Activated naive CD8-positive, alpha-beta T cell treated with anti-CD3 and anti-CD28 coated beads, Interleukin-2, amount 50 U/mL, for 24 hours (primary cell): Measurements from ENCODE around the gene WFS1.

Experiments used
- ATAC-seq: fragments of 150-1000 bp; cut with Tn5 transposase; one replicate; pipeline ENCODE4 v1.10.0; 2021
- DNase-seq: peaks from one replicate; pipeline ENCODE4 v3.0.0; 2021
- H3K27ac Mint-ChIP-seq: one replicate; pipeline ENCODE4 v1.8.0; 2021; ENCODE audit warnings: mild to moderate bottlenecking, mixed read lengths
- H3K27me3 Mint-ChIP-seq: one replicate; pipeline ENCODE4 v1.8.0; 2021; ENCODE audit warnings: mixed read lengths
- H3K36me3 Mint-ChIP-seq: one replicate; pipeline ENCODE4 v1.8.0; 2021; ENCODE audit warnings: low read depth, mixed read lengths
- H3K4me1 Mint-ChIP-seq: one replicate; pipeline ENCODE4 v1.8.0; 2021; ENCODE audit warnings: mixed read lengths
- H3K4me3 Mint-ChIP-seq: one replicate; pipeline ENCODE4 v1.8.0; 2021; ENCODE audit warnings: mild to moderate bottlenecking, moderate library complexity, mixed read lengths
- H3K9me3 Mint-ChIP-seq: one replicate; pipeline ENCODE4 v1.8.0; 2021; ENCODE audit warnings: mixed read lengths

Gene WFS1

DNA sequence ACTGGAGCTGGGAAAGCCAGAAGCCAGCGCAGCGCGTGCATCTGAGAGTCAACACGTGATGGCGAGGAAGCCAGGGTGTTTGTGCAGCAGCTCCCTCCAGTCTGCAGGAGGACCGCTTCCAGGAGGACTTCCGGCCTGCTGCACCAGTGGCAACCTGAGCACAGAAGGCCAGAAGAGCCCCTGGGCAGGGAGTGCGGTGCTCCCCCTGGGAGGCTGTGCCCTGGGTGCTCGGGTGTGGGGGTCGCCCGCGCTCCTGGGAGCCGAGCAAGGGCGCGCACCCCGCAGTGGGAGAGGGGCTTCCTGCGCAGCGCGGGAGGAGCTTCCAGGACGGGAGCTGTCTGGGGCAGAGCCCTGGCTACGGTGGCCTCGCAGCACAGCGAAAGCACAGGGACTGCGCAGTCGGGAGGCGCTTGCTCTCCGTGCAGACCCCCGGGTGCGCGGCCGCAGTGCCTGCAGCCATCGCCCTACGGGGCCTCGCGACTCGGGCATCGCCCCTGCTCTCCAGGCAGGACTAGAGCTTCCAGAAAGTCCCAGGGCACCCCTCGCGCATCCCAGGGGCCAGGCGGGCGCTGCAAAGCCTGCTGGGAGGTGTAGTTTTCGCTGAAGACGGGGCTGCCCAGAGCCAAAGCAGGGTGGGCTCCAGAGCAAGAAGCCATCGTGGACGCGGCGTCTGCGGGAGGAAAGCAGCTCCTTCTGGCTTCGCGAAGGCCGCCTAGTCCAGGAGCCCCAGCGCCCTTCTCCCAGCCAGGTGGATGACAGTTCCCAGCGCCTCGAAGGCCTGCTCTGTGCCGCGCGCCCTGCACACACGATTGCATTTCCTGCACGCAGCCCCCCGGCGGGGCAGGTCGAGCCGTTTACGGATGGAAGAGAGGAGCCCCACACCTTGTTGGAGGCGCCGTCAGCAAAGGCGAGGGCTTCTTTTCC, 24.1 kb upstream of the WFS1 start:
- DNase-seq (no peak), ATAC-seq (no peak)
- H3K9me3 Mint-ChIP-seq, result peaks cover 13% of the 10 kb centered on the region
- H3K4me1 Mint-ChIP-seq, result no peaks in the 10 kb centered on the region
- no peak overlapping the region for H3K4me3 Mint-ChIP-seq
- H3K27me3 Mint-ChIP-seq, result peaks cover 49% of the 10 kb centered on the region
- peaks cover 9% of the 10 kb centered on the region for H3K36me3 Mint-ChIP-seq
- no peak overlapping the region for H3K27ac Mint-ChIP-seq

DNA sequence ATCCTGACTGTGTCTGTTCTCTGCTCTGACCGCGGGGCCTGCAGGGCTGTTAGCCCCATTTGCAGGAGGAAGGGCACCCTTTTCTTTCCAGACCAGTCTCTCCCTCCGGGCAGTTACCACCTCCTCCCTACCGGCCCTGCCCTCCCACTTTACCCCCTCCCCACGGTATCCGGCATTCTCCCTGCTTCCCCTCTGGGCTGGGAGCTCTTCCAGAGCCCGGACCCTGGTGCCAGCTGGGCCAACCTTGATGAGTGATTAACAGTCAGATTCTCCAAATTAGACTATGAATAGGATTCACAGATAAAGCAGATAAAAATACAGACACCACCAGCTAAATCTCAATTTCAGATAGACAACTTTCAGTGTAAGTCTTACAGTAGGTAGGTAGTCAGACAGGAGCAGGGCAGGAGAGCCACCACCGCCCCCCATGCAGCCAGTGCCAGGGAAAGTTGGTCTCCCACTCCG, 23.4 kb upstream of the WFS1 start:
- H3K36me3 Mint-ChIP-seq, result peaks cover 9% of the 10 kb centered on the region
- no peak overlapping the region for H3K27ac Mint-ChIP-seq
- ATAC-seq (no peak), DNase-seq (no peak)
- no peaks in the 10 kb centered on the region for H3K4me1 Mint-ChIP-seq
- peaks cover 52% of the 10 kb centered on the region for H3K27me3 Mint-ChIP-seq
- H3K9me3 Mint-ChIP-seq, result peaks cover 13% of the 10 kb centered on the region
- no peak overlapping the region for H3K4me3 Mint-ChIP-seq

DNA sequence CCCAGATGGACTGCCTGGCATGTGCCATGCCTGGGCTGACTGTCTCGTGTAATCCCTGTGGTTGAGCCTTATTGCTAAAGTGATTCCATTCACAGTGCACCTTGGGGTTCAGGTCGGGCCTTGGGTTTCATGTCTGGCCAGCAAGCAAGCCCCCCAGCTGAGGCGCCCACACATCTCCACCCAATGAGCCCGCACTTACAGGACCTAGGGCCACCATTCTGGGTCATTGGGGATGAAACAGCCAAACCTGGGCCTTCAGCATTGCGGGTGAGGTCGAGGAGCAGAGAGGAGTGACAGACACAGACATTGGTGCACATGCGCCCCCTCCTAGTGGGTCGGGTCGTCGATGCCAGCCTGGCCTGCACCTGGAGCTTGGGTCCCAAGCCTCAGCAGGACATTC, 21.3 kb upstream of the WFS1 start:
- Mint-ChIP-seq H3K27me3 (peaks cover 44% of the 10 kb centered on the region), H3K36me3 (peaks cover 9% of the 10 kb centered on the region), H3K4me3 (no peak overlapping the region), H3K9me3 (peaks cover 13% of the 10 kb centered on the region), H3K27ac (no peak overlapping the region), H3K4me1 (no peaks in the 10 kb centered on the region)
- no peak for ATAC-seq
- no peak for DNase-seq

DNA sequence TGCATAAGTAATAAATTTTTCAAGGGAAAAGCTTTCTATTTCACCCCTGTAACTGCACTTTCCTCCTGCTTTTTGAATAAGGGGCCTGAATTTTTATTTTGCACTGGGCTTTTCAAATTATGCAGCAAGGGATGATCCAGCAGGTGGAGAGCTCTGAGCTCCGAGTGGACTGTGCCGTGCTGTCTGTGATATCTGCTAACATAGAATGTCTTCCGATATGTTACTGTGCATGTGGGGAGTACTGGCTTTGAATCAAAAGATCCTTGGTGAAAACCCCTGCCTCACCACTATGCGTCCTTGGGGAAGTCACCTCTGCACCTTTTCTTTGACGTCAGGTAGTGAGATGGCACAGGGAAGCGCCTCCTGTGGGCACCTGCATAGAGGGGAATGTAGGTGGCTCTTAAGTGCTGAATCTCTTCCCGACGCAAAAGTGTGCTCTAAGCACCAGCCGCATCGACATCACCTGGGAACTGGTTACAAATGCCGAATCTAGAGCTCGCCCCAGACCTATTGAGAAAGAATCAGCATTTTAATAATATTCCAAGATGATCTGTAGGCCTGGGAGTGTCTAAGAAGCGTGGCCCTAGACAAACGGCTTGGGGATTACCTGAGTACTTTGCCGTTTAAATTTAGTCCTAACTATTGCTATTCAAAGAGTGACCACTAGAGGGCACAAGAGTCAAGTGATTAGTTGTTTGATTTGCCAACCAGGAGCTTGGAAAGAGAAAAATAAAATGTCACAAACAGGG, 19.2 kb upstream of the WFS1 start:
- Mint-ChIP-seq H3K4me1 (no peaks in the 10 kb centered on the region), H3K36me3 (no peaks in the 10 kb centered on the region), H3K27ac (no peak overlapping the region), H3K27me3 (peaks cover 29% of the 10 kb centered on the region), H3K4me3 (no peak overlapping the region), H3K9me3 (no peaks in the 10 kb centered on the region)
- no peak for DNase-seq
- no peak for ATAC-seq

DNA sequence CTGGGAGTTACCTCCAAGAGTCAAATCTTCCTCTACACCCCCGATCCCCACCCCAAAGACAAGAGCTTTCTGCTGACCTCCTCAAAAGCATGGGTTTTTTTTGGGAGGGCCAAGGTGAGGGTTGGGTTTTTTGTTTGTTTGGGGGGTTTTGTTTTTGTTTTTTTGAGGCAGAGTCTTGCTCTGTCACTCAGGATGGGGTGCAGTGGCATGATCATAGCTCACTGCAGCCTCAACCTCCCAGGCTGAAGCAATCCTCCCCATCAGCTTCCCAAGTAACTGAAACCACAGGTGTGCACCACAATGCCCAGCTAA, 18.7 kb upstream of the WFS1 start:
- Mint-ChIP-seq H3K9me3 (no peaks in the 10 kb centered on the region), H3K27me3 (peaks cover 31% of the 10 kb centered on the region), H3K4me1 (no peaks in the 10 kb centered on the region), H3K4me3 (no peak overlapping the region), H3K36me3 (no peaks in the 10 kb centered on the region), H3K27ac (no peak overlapping the region)
- DNase-seq (no peak), ATAC-seq (no peak)

DNA sequence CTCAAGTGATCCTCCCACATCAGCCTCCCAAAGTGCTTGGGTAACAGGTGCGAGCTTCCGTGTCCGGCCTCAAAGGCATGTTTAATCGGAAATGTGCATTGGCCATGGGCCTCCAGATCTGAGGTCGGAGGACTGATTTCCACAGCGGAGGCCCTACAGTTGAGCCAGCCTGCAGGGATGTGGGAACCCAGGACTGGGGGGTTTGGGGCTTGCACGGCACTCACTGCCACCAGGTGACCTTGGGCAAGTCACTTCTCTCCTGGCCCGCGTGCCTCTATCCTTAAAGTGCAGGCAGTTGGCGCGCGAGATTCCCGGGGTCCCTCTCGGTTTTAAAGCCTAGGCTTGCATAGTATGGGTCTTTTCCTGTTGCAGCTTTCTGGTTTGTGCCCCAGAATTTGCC, 18.3 kb upstream of the WFS1 start:
- Mint-ChIP-seq H3K36me3 (no peaks in the 10 kb centered on the region), H3K27ac (no peak overlapping the region), H3K4me1 (no peaks in the 10 kb centered on the region), H3K9me3 (no peaks in the 10 kb centered on the region), H3K4me3 (no peak overlapping the region), H3K27me3 (peaks cover 30% of the 10 kb centered on the region)
- ATAC-seq, result no peak
- no peak for DNase-seq

DNA sequence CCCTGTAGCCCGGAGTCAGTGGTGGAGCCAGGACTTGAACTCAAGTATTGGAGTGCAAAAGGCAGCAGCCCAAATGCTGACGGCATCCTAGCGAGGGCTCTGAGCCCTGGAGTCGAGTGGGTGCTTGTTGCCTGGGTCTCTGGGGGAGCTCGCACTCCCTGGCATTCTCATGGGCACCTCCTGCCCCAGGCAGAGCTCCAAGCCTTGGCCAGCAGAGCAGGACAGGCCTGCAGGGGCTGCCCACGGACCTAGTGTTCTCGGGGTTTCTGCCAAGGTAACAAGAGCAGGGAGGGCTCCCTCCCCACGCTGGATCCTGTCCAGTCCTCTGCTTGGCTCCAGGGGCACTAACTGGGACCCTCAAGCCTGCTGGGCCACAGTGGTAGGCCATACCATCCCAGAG, 17.6 kb upstream of the WFS1 start:
- no peak for DNase-seq
- Mint-ChIP-seq H3K4me1 (peaks cover 2% of the 10 kb centered on the region), H3K27me3 (peaks cover 27% of the 10 kb centered on the region), H3K4me3 (no peak overlapping the region), H3K9me3 (no peaks in the 10 kb centered on the region), H3K36me3 (no peaks in the 10 kb centered on the region), H3K27ac (no peak overlapping the region)
- ATAC-seq, result no peak

DNA sequence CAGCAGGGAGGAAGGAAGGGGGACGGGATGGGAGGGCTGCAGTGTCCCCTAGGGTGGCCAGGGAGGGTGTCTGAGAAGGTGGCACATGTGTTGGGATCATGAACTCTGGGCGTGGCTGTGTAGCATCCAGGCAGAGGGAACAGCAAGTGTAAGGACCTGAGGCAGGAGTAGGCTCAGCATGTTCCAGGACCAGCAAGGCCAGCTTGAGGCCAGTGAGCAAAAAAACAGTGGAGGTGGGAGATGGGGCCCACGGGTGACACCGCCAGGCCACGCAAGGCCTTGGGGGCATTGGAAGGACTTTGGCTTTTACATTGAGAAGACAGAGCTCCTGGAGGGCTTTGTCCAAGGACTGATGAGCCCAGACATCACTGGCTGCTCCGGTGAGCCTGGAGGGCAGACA, 16.5 kb upstream of the WFS1 start:
- H3K36me3 Mint-ChIP-seq, result no peaks in the 10 kb centered on the region
- DNase-seq, result no peak
- H3K9me3 Mint-ChIP-seq, result no peaks in the 10 kb centered on the region
- no peak overlapping the region for H3K4me3 Mint-ChIP-seq
- peaks cover 31% of the 10 kb centered on the region for H3K27me3 Mint-ChIP-seq
- no peak overlapping the region for H3K27ac Mint-ChIP-seq
- peaks cover 9% of the 10 kb centered on the region for H3K4me1 Mint-ChIP-seq
- no peak for ATAC-seq

DNA sequence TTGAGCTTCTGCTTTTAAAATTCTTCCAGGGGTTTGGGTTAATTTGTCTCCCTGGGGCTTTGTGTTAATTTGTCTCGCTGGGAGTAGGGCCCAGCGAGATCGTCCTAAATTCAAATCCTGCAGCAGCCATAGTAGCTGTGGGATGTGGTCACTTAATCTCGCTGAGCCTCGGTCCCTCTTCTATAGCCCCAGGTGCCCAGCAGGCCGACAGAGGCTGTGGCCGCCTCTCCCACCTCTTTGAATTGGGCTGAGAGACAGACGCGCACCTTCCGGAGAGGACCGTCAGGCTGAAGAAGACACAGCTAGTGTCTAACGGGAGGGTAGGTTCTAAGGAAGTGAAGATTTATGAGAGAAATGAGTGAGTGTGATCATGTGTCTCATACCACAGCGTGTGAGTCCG, 15.7 kb upstream of the WFS1 start:
- no peak overlapping the region for H3K27ac Mint-ChIP-seq
- DNase-seq (no peak), ATAC-seq (no peak)
- H3K4me1 Mint-ChIP-seq, result peaks cover 9% of the 10 kb centered on the region
- no peak overlapping the region for H3K4me3 Mint-ChIP-seq
- no peaks in the 10 kb centered on the region for H3K36me3 Mint-ChIP-seq
- H3K27me3 Mint-ChIP-seq, result peaks cover 27% of the 10 kb centered on the region
- H3K9me3 Mint-ChIP-seq, result no peaks in the 10 kb centered on the region

DNA sequence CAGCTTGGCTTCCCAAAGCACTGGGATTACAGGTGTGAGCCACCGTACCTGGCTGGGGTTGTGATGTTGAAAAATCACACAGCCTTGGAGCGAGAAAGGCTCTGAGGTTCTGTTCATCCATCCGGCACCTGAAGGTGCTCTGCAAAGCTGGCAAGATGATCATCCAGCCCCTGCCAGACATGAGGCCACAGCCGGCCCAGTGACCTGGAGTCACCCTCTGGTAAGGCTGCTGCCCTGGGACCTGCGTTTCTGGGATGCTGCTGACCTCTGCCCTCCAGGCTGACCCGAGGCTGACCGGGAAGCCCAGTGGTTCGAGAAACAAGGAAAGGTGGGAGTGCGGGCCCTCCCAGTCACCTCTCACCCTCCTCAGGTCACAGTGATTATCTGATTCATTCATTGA, 13.5 kb upstream of the WFS1 start:
- no peaks in the 10 kb centered on the region for H3K9me3 Mint-ChIP-seq
- H3K4me1 Mint-ChIP-seq, result peaks cover 9% of the 10 kb centered on the region
- H3K27ac Mint-ChIP-seq, result no peak overlapping the region
- DNase-seq (no peak), ATAC-seq (no peak)
- no peaks in the 10 kb centered on the region for H3K36me3 Mint-ChIP-seq
- H3K4me3 Mint-ChIP-seq, result no peak overlapping the region
- peaks cover 24% of the 10 kb centered on the region for H3K27me3 Mint-ChIP-seq

DNA sequence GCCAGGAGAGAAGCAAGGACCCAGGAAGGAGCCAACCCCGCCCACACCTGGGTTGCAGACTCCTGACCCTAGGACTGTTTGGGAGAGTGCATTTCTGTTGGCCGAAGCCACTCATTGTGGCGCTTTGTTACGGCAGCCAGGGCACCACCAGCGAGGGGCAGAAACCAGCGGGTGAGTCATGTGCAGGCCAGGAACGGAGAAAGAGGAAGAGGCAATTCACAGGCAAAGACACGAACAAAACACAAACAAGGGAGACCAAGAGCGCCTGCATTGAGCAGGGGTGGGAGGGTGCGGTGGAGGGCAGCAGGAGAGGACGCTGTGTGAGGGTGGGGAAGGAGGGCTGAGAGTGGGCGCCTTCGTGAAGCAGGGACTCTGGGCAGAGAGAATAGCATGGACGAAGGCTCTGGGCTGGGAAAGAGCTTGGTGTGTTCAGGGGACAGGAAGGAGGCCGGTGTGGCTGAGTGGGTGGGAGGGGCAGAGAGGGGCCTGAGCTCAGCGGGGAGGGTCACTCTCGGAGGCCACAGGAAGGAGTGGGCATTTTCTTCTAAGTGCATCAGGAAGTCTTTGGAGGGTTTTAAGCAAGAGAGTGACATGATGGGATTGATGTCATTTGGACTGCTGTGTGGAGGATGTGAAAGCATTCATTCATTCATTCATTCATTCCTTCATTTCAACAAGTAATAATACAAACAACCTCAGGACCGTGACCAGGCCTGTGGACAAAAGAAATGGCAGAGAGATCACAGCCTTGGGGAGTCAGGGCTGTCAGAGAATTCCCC, 12.2 kb upstream of the WFS1 start:
- Mint-ChIP-seq H3K4me3 (no peak overlapping the region), H3K27me3 (peaks cover 31% of the 10 kb centered on the region), H3K4me1 (peaks cover 9% of the 10 kb centered on the region), H3K36me3 (no peaks in the 10 kb centered on the region), H3K27ac (no peak overlapping the region), H3K9me3 (no peaks in the 10 kb centered on the region)
- no peak for DNase-seq
- peak; percentile 34 for ATAC-seq

DNA sequence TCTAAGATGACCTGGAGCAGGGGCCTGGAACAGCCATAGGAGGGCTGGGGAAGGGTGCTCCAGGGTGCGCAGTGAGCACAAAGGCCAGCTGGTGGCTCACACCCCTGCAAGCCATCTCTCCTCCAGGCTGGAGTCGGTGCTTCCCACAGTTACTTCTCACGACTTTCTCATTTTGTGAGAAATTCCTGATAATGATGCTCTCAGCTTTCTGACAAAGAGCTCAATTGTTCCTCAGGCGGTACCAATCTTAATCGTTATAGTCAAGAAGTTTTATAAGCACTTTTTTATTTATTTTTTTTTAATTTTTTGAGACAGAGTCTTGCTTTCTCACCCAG, 11.7 kb upstream of the WFS1 start:
- ATAC-seq, result no peak
- H3K4me3 Mint-ChIP-seq, result no peak overlapping the region
- H3K36me3 Mint-ChIP-seq, result no peaks in the 10 kb centered on the region
- H3K9me3 Mint-ChIP-seq, result no peaks in the 10 kb centered on the region
- DNase-seq, result no peak
- peaks cover 9% of the 10 kb centered on the region for H3K4me1 Mint-ChIP-seq
- no peak overlapping the region for H3K27ac Mint-ChIP-seq
- H3K27me3 Mint-ChIP-seq, result peaks cover 33% of the 10 kb centered on the region

DNA sequence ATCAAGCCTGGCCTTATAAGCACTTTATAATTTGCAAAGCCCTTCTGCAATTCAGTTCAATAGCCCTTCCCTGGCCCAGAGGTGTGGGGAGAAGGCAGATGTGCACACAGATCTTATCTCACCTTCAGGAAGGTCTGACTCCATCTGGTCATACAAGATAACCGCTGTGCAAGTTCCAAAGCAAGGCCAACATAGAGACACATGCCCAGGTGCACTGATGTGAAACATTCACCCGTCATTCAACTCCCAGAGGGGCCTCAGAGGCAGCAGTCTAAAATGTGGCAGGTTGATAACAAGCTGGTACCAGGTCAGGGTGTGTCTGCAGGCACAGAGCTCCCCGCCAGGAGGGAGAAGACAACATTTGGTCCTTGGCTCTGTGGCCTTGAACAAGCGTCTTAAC, 10.9 kb upstream of the WFS1 start:
- Mint-ChIP-seq H3K9me3 (no peaks in the 10 kb centered on the region), H3K36me3 (no peaks in the 10 kb centered on the region), H3K4me3 (no peak overlapping the region), H3K27me3 (peaks cover 33% of the 10 kb centered on the region), H3K27ac (no peak overlapping the region), H3K4me1 (peaks cover 9% of the 10 kb centered on the region)
- ATAC-seq (no peak), DNase-seq (no peak)

DNA sequence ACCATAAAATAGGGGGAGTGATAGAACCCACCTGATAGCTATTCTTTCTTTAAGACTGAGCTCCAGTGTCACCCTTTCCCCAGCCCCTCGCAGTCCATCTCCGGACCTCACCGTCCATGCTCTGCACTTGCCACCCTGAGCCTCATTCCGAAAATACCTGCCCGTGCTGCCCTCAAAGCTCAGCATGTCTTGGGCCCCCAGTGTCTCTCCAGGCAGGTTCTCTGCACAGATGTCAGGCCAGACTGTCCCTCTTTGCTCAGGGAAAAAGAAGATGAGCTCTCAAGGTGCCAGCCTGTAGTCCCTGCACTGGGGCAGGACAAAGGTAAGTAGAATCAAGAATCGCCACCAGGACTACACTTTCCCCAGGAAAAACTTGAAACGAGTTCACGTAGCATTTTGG, 9.8 kb upstream of the WFS1 start:
- ATAC-seq (no peak), DNase-seq (no peak)
- Mint-ChIP-seq H3K9me3 (no peaks in the 10 kb centered on the region), H3K27ac (no peak overlapping the region), H3K36me3 (no peaks in the 10 kb centered on the region), H3K4me1 (peaks cover 9% of the 10 kb centered on the region), H3K4me3 (no peak overlapping the region), H3K27me3 (peaks cover 33% of the 10 kb centered on the region)

DNA sequence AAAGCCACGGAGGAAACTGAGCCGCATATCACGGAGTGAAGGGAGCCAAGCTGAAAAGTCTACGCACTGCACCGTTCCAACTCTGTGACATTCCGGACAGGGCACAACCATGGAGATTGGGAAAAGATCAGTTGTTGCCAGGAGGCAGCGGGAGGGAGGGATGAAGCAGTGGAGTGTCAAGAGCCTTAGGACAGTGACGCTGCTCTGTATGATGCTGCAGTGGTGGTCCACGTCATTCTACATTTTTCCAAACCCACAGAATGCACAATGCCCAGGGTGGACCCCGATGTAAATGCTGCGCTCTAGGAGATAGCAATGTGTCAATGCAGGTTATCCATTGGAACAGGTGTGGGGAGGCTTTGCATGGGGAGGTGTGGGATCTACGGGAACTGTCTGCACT, 7.5 kb upstream of the WFS1 start:
- ATAC-seq (no peak), DNase-seq (no peak)
- peaks cover 24% of the 10 kb centered on the region for H3K27me3 Mint-ChIP-seq
- no peak overlapping the region for H3K4me3 Mint-ChIP-seq
- no peaks in the 10 kb centered on the region for H3K9me3 Mint-ChIP-seq
- no peaks in the 10 kb centered on the region for H3K36me3 Mint-ChIP-seq
- no peak overlapping the region for H3K27ac Mint-ChIP-seq
- peaks cover 5% of the 10 kb centered on the region for H3K4me1 Mint-ChIP-seq
